ENCODE data around the gene KRTCAP2.

KRTCAP2 gene

GRCh38 chr1:155182052-155182550, 9.0 kb upstream of the KRTCAP2 start:
- DNase-seq (no peak), ATAC-seq (replicated peaks) (no peak)
- Mint-ChIP-seq H3K27ac (no peak overlapping the region), H3K9me3 (no peaks in the 10 kb centered on the region), H3K27me3 (no peaks in the 10 kb centered on the region), H3K4me1 (peaks cover 25 to 27% of the 10 kb centered on the region in 2 donors), H3K36me3 (peaks cover 11 to 15% of the 10 kb centered on the region in 2 donors), H3K4me3 (no peak overlapping the region)

DNA sequence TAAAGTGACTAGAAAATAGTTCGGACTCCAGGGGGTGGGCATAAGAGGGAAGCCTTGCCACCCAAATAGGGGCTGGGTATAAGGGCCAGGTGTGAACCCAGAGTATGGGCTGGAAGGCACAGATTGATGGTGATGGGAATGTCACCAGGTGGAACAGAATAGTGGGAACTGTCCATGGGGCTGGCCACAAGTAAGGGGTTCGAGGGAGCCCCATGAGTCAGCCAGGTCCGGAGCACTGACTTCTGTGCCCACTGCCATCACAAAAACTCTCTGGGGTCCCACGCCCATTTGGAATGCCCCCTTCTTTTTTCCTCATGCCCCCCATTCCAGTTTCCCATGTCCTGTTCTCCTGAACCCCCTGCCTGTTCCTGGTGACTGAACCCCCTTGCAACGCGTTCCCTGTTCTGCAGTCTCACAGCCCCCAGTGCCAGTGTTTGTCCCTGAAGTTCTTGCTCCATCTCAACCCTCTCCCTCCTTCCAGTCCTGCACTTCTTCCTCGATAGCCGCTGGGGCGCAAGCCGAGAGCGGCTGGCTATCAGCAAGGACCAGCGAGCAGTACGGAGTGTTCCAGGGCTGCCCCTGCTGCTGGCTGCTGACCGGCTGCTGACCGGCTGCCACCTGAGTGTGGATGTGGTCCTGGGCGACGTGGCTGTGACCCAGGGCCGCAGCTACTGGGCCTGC, 8.4 kb upstream of the KRTCAP2 start:
- Mint-ChIP-seq H3K36me3 (peaks cover 11 to 15% of the 10 kb centered on the region in 2 donors), H3K4me3 (no peak overlapping the region), H3K9me3 (no peaks in the 10 kb centered on the region), H3K27ac (no peak overlapping the region), H3K27me3 (no peaks in the 10 kb centered on the region), H3K4me1 (peaks cover 31% of the 10 kb centered on the region in 2 donors)
- DNase-seq (no peak), ATAC-seq (replicated peaks) (no peak)

DNA sequence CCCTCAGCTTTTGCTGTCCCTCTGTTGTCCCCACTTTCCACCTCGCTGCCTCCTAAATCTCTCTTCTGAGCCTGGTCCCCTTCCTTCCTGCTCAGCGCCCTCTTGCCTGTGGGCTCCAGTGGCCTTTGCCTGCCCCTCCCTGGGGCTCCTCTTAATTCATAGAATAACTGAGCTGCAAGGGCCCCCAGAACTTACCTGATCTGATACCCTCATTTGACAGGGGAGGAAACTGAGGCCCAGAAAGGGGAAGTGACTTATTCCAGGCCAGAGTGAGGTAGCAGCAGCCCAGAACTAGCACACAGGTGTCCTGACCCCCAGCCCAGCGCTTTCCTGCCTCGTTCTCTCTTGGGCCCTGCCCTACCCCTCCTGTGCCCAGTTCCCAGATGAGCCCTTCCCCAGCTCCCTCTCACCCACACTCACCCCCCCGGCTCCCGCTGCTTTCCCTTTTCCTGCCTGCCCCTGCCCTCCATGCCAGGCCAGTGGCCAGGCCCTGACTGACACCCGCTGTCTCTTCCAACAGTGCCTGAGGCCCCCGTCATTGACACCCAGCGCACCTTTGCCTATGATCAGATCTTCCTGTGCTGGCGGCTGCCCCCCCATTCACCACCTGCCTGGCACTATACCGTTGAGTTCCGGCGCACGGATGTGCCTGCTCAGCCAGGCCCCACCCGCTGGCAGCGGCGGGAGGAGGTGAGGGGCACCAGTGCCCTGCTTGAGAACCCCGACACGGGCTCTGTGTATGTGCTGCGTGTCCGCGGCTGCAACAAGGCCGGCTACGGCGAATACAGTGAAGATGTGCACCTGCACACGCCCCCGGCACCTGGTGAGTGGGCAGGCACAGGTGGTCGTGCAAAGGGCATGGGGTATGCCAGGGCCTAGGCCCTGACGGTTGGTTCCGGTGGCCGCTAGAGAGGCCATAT, 6.3 kb upstream of the KRTCAP2 start:
- H3K9me3 Mint-ChIP-seq, result no peaks in the 10 kb centered on the region
- ATAC-seq (replicated peaks), result no peak
- no peak for DNase-seq
- H3K27me3 Mint-ChIP-seq, result no peaks in the 10 kb centered on the region
- no peak overlapping the region for H3K27ac Mint-ChIP-seq
- no peak overlapping the region for H3K4me3 Mint-ChIP-seq
- H3K4me1 Mint-ChIP-seq, result peaks cover 23 to 25% of the 10 kb centered on the region in 2 donors
- H3K36me3 Mint-ChIP-seq, result peaks cover 11 to 15% of the 10 kb centered on the region in 2 donors

DNA sequence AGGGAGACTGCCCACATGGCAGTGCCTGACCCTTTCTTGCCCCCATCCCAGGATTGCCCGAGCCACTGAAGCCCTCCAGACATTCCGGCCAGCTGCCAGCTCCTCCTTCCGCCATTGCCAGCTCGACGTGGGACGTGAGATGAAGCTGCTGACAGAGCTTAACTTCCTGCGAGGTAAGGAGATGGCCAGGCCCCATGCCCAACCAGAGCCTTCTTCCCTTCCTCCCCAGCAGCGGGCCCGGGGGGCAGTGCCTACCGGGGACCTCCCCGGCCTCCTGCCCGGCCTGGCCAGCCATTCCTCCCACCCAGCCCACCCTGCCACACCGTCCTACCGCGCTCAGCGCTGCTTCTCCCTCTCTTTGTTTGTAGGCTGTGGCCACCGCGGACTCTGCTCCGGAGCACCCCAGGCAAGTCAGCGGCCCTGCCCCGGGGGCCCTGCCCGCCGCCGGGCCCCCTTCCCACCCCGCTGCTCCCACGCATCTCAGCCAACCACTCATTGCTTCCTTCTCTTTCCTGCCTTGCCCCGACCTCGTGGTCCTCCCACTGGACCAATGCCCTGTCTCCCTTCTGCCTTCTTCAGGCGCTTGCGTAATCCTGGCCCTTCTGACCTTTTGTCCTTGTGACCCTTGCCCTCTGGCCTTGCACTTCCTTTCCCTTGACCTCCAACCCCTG, 5.5 kb upstream of the KRTCAP2 start:
- Mint-ChIP-seq H3K27ac (no peak overlapping the region), H3K9me3 (no peaks in the 10 kb centered on the region), H3K36me3 (peaks cover 9 to 15% of the 10 kb centered on the region in 2 donors), H3K27me3 (peaks cover 0 to 5% of the 10 kb centered on the region in 2 donors), H3K4me1 (peaks cover 25 to 29% of the 10 kb centered on the region in 2 donors), H3K4me3 (no peak overlapping the region)
- DNase-seq (no peak), ATAC-seq (replicated peaks) (no peak)

- H3K9me3 Mint-ChIP-seq, result no peaks in the 10 kb centered on the region
- H3K27ac Mint-ChIP-seq, result no peak overlapping the region
- peaks cover 0 to 5% of the 10 kb centered on the region in 2 donors for H3K27me3 Mint-ChIP-seq
- H3K4me3 Mint-ChIP-seq, result no peak overlapping the region
- ATAC-seq (replicated peaks) (no peak), DNase-seq (no peak)
- peaks cover 12 to 15% of the 10 kb centered on the region in 2 donors for H3K36me3 Mint-ChIP-seq
- peaks cover 27 to 35% of the 10 kb centered on the region in 2 donors for H3K4me1 Mint-ChIP-seq
These were observed 4.8 kb upstream of the KRTCAP2 start for GRCh38 chr1:155177918-155178281.

GRCh38 chr1:155177192-155177917, 4.3 kb upstream of the KRTCAP2 start:
- Mint-ChIP-seq H3K36me3 (peaks cover 12 to 15% of the 10 kb centered on the region in 2 donors), H3K4me1 (peaks cover 29 to 40% of the 10 kb centered on the region in 2 donors), H3K27ac (no peak overlapping the region), H3K27me3 (peaks cover 0 to 5% of the 10 kb centered on the region in 2 donors), H3K4me3 (no peak overlapping the region), H3K9me3 (no peaks in the 10 kb centered on the region)
- no peak for DNase-seq
- ATAC-seq (replicated peaks), result no peak

- Mint-ChIP-seq H3K27me3 (peaks cover 0 to 5% of the 10 kb centered on the region in 2 donors), H3K36me3 (peaks cover 10 to 19% of the 10 kb centered on the region in 2 donors), H3K4me3 (no peak overlapping the region), H3K4me1 (peaks cover 33 to 48% of the 10 kb centered on the region in 2 donors), H3K27ac (no peak overlapping the region), H3K9me3 (no peaks in the 10 kb centered on the region)
- ATAC-seq (replicated peaks) (peak; percentile 49 to 52), DNase-seq (peak; percentile 67)
These were observed 3.5 kb upstream of the KRTCAP2 start for GRCh38 chr1:155176544-155177071.

DNA sequence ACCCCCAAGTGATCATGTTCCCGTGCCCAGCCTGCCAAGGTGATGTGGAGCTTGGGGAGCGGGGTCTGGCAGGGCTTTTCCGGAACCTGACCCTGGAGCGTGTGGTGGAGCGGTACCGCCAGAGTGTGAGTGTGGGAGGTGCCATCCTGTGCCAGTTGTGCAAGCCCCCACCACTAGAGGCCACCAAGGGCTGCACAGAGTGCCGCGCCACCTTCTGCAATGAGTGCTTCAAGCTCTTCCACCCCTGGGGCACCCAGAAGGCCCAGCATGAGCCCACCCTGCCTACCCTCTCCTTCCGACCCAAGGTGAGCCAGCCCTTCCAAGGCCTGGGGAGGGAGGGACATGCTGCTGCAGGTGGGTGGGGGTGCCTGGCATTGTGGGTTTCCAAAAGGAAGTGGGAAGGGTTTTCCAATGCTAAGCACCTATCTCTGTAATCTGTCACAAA, 2.8 kb upstream of the KRTCAP2 start:
- Mint-ChIP-seq H3K27ac (no peak overlapping the region), H3K27me3 (peaks cover 0 to 5% of the 10 kb centered on the region in 2 donors), H3K4me3 (no peak overlapping the region), H3K4me1 (peaks cover 33 to 54% of the 10 kb centered on the region in 2 donors), H3K9me3 (no peaks in the 10 kb centered on the region), H3K36me3 (peaks cover 9 to 19% of the 10 kb centered on the region in 2 donors)
- no peak for DNase-seq
- no peak for ATAC-seq (replicated peaks)

DNA sequence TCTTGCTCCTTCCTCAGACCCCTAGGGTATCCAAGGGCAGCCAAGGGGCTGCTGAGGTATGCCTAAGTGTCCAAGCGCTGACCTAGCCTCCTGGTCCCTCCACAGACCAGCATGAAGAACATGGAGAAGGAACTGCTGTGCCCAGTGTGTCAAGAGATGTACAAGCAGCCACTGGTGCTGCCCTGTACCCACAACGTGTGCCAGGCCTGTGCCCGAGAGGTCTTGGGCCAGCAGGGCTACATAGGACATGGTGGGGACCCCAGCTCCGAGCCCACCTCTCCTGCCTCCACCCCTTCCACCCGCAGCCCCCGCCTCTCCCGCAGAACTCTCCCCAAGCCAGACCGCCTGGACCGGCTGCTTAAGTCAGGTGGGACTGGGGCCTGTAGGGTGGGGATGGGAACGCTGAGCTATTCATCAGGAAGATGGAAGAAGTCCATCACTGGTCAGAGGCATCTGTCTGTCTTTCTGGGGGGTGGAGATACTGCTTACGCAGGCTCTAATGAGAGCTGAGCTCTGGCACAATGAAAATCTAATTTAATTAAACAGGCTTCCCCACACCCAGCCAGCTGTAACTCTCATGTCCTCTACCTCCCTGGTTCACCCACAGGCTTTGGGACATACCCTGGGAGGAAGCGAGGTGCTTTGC, 2.3 kb upstream of the KRTCAP2 start:
- no peak for ATAC-seq (replicated peaks)
- no peak overlapping the region for H3K27ac Mint-ChIP-seq
- peaks cover 33 to 54% of the 10 kb centered on the region in 2 donors for H3K4me1 Mint-ChIP-seq

DNA sequence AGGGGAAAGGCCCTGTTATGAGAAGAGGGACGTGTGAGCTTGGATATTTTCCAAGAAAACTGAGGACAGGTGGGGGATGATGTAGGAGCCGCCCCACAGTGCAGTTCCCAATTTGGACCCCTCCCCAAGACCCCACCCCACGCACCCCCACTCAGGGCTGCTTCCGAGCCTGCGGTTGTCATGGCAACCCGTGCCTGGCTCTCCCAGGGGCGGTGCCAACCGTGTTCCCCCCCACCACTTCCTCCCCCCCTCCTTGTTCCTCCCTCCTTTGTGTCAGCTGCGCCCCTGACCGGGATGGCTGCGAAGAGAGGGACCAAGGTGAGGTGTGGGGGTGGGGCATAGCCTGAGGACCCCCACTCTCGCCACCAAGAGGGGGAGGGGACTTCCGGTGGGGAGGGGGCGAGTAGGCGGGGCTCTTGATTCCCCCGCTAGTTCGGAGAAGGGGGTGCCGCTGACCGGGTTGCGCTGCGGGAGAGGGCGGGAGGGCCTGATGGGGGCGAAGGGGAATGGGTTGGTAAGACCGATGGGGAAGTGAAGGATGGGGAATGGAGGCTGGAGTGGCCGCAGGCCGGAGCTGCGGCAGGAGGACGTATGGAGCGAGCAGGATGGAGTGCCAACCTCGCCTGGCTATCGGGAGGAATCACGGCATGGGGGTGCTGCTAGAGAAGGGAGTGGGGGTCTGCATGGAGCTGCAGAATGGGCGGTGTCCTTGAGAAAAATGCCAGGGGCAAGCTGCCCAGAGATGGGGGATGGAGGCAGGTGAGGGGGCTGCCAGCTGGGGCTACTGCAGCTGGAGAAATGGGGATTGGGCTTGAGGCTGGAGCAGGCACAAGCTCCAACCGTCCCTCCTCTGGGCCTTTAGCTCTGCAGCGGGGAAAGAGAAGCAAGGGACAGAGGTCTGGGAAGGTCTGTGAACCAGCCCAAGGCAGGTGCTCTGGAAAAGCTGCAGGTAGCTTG, 1.5 kb upstream of the KRTCAP2 start:
- Mint-ChIP-seq H3K27me3 (peaks cover 0 to 5% of the 10 kb centered on the region in 2 donors), H3K4me1 (peaks cover 34 to 54% of the 10 kb centered on the region in 2 donors), H3K27ac (peak overlapping the region; percentile 66), H3K4me3 (peak overlapping the region; percentile 93 to 99), H3K9me3 (no peaks in the 10 kb centered on the region), H3K36me3 (peaks cover 15 to 26% of the 10 kb centered on the region in 2 donors)
- ATAC-seq (replicated peaks) (no peak), DNase-seq (no peak)

More for the DNA sequence above, 2.3 kb upstream of the KRTCAP2 start:
- peaks cover 0 to 5% of the 10 kb centered on the region in 2 donors for H3K27me3 Mint-ChIP-seq
- peaks cover 10 to 21% of the 10 kb centered on the region in 2 donors for H3K36me3 Mint-ChIP-seq
- no peaks in the 10 kb centered on the region for H3K9me3 Mint-ChIP-seq
- no peak overlapping the region for H3K4me3 Mint-ChIP-seq
- DNase-seq, result no peak

GRCh38 chr1:155173478-155174323, 597 bp upstream of the KRTCAP2 start, which contains the start of gene TRIM46:
Gene TRIM46 (plus strand): TSS chr1:155173849. CDS start chr1:155173967, 118 bp downstream.
- peaks cover 35 to 54% of the 10 kb centered on the region in 2 donors for H3K4me1 Mint-ChIP-seq
- peak within 1 kb of the TSS; percentile 98 for H3K27ac Mint-ChIP-seq
- ATAC-seq (replicated peaks), result peak; percentile 27 to 44
- H3K27me3 Mint-ChIP-seq, result peaks cover 0 to 5% of the 10 kb centered on the region in 2 donors
- peak within 1 kb of the TSS; percentile 93 to 99 for H3K4me3 Mint-ChIP-seq
- no peaks in the 10 kb centered on the region for H3K9me3 Mint-ChIP-seq
- H3K36me3 Mint-ChIP-seq, result peaks cover 20 to 26% of the 10 kb centered on the region in 2 donors
- peak; percentile 49 for DNase-seq
